T-cell (primary cell): Measurements from ENCODE around the gene MTURN. TPM values are rescaled to one million over a fixed set of nuclear protein-coding genes. Genes with fewer than 3 reads are reported as not detected.
A peak's percentile ranks its signal among the peaks of the same experiment; 100 is the strongest.

Experiments used
- ATAC-seq, 4 experiments: fragments of 200-7000 bp in 3 of 4; fragments of 150-1000 bp in 1 of 4; cut with Tn5 transposase; replicated peaks in 1 of 4; 1 replicate in 3 of 4; 2 replicates in 1 of 4; pipeline ENCODE4 v1.10.0; 2021; ENCODE audit warnings: moderate library complexity in 3 of 4, mild to moderate bottlenecking in 2 of 4, moderate number of reproducible peaks in 1 of 4
- CTCF ChIA-PET, 2 donors: fragments of 300-600 bp; sonication (Branson Sonifier 250); formaldehyde crosslinking; loops; one replicate each; lab custom pipeline; 2022; ENCODE audit warnings: antibody characterized with exemption in 2 of 2; lab: Charles Lee
- POLR2A ChIA-PET, 2 donors: fragments of 300-600 bp; sonication (Branson Sonifier 250); formaldehyde crosslinking; loops; one replicate each; lab custom pipeline; 2022; ENCODE audit warnings: antibody characterized with exemption in 2 of 2; lab: Charles Lee
- DNase-seq, 35 experiments: peaks; one replicate each; pipeline versions ENCODE4 v3.0.0 to v3.0.0-alpha.2; 2013 to 2023
- H3K27ac ChIP-seq: one replicate; pipeline ENCODE4 v1.5.1; 2013; ENCODE audit warnings: low read length
- H3K27me3 ChIP-seq, 2 experiments: replicated peaks in 1 of 2; 1 replicate in 1 of 2; 2 replicates in 1 of 2; pipeline versions ENCODE4 v1.6.1 to v1.7.0; 2013; ENCODE audit warnings: low read length in 1 of 2, mixed read lengths in 1 of 2; ENCODE audit not compliant: control insufficient read depth in 2 of 2, insufficient read depth in 2 of 2; ENCODE audit errors: extremely low read depth in 1 of 2
- H3K36me3 ChIP-seq, 2 donors: 1 replicate in 1 of 2; 2 replicates in 1 of 2; pipeline versions ENCODE4 v1.6.1 to v1.7.0; 2013; ENCODE audit warnings: low read length in 1 of 2; ENCODE audit not compliant: control insufficient read depth in 2 of 2, insufficient read depth in 1 of 2; ENCODE audit errors: extremely low read depth in 1 of 2
- H3K4me1 ChIP-seq, 2 experiments: 1 replicate in 1 of 2; 2 replicates in 1 of 2; pipeline versions ENCODE4 v1.6.1 to v1.7.0; 2013; ENCODE audit warnings: low read length in 2 of 2, mixed read lengths in 1 of 2; ENCODE audit not compliant: insufficient read depth in 2 of 2, control insufficient read depth in 1 of 2; ENCODE audit errors: extremely low read depth in 1 of 2
- H3K4me3 ChIP-seq, 2 donors: 1 replicate in 1 of 2; 2 replicates in 1 of 2; pipeline versions ENCODE4 v1.5.1 to v1.7.0; 2013; ENCODE audit warnings: mild to moderate bottlenecking in 2 of 2, low read length in 1 of 2, moderate library complexity in 1 of 2; ENCODE audit not compliant: control insufficient read depth in 1 of 2; ENCODE audit errors: extremely low read depth in 1 of 2
- H3K9me3 ChIP-seq: 2 replicates; pipeline ENCODE4 v1.7.0; 2013
- H3K27ac Mint-ChIP-seq, 2 donors: one replicate each; pipeline ENCODE4 v1.8.0; 2020 to 2021; ENCODE audit warnings: mild to moderate bottlenecking in 2 of 2, mixed read lengths in 2 of 2
- H3K27me3 Mint-ChIP-seq, 2 donors: one replicate each; pipeline ENCODE4 v1.8.0; 2021 to 2022; ENCODE audit warnings: mixed read lengths in 2 of 2
- H3K36me3 Mint-ChIP-seq: one replicate; pipeline ENCODE4 v1.8.0; 2021; ENCODE audit warnings: mixed read lengths
- H3K4me1 Mint-ChIP-seq, 3 donors: one replicate each; pipeline ENCODE4 v1.8.0; 2020 to 2022; ENCODE audit warnings: mixed read lengths in 3 of 3, mild to moderate bottlenecking in 1 of 3
- H3K4me3 Mint-ChIP-seq, 3 donors: one replicate each; pipeline ENCODE4 v1.8.0; 2020 to 2022; ENCODE audit warnings: mild to moderate bottlenecking in 3 of 3, mixed read lengths in 3 of 3, moderate library complexity in 3 of 3
- H3K9me3 Mint-ChIP-seq, 3 donors: one replicate each; pipeline ENCODE4 v1.8.0; 2020 to 2022; ENCODE audit warnings: mixed read lengths in 3 of 3
- WGBS: methylation state at CpG from one replicate; pipeline ENCODE4 v1.1.5; 2013; ENCODE audit warnings: missing lambda C conversion rate; ENCODE audit not compliant: insufficient coverage; 5-methylcytosine and 5-hydroxymethylcytosine counted together
- total RNA-seq, 35 experiments: library from RNA in 6 of 35; stranded (reverse) in 6 of 35; fragments of 120-200 nt in 1 of 35; gene quantifications; one replicate each; pipeline versions ENCODE4 v1.2.1 to v1.2.4 and lab custom pipeline; 2013 to 2026

The MTURN gene
- total RNA-seq, 5 donors from 2014 or later (not counting 1 experiment from before 2014, with no cell fraction given) = 17.3 to 26.3 (median 22.8) TPM

DNA sequence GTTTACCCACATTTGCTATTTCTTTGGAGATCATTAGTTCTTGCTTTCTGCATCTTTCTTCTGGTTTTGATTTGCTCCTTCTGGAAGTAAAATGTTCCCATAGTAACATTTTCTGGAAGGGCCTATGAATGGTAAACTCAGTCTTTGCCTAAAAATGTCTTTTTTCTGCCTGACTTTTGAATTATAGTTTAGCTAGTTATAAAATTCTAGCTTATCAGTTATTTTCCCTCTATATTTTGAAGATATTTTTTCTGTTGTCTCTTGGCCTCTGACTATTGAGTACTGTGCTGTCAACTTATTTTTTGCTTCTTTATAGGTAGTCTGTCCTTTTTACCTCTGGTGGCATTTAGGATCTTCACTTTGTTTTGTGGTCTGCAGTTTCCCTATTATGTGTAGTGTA is 21.6 kb upstream of the MTURN start:
- Histone ChIP-seq H3K4me1 (no peaks in the 10 kb centered on the region), H3K9me3 (peaks cover under 1% of the 10 kb centered on the region), H3K36me3 (no peaks in the 10 kb centered on the region), H3K27me3 (no peaks in the 10 kb centered on the region), H3K27ac (no peak overlapping the region), H3K4me3 (no peak overlapping the region)
- Mint-ChIP-seq H3K4me1 (peaks cover 7 to 10% (median 7%) of the 10 kb centered on the region in 3 donors), H3K36me3 (peaks cover 19% of the 10 kb centered on the region), H3K9me3 (peaks cover 9 to 16% (median 12%) of the 10 kb centered on the region in 3 donors), H3K4me3 (no peak overlapping the region), H3K27me3 (no peaks in the 10 kb centered on the region), H3K27ac (no peak overlapping the region)
- DNase-seq (no peak), ATAC-seq (no peak)
- CTCF ChIA-PET = no interaction called here
- POLR2A ChIA-PET = interaction anchor here in 1 of 2 donors (0.7 kb wide), 1 partner anchor 267 kb away, joined by 7 read pairs; no protein-coding TSS in a partner anchor

DNA sequence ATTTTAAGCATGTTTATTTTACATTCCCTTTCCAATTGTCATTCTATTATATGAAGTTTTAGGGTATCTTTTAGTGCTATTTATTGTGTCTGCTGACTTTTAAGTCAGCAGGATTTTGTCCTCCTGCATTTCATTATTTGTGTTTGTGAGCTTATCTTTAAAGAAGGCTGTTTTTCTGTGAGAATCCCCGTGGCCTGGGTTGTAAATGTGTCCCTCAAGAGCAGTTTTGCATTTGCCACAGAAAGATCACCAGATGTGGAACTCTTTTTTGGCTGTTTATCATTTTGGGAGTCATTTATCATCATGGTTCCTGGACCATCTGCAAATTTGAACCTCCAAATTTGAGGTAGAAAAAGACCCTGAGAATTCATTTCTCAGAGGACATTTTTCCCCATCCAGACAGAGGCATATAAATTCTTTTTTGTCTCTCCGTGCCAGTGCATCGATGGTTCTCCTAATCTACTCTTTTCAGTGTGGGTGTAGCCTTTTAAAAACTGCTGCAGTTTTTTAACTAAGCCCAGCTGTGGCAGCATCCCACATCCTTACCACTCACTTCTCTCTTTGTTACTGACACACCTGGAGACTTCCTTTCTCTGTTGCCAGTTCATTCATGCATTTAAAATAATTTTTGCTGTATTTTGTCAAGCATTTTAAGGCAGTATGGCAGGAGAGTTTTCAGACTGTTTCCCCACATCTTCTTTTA is 20.1 kb upstream of the MTURN start:
- no peak overlapping the region for H3K27ac ChIP-seq
- H3K4me3 Mint-ChIP-seq = no peak overlapping the region
- H3K27ac Mint-ChIP-seq = peak overlapping the region in 1 of 2 donors; percentile 68

DNA sequence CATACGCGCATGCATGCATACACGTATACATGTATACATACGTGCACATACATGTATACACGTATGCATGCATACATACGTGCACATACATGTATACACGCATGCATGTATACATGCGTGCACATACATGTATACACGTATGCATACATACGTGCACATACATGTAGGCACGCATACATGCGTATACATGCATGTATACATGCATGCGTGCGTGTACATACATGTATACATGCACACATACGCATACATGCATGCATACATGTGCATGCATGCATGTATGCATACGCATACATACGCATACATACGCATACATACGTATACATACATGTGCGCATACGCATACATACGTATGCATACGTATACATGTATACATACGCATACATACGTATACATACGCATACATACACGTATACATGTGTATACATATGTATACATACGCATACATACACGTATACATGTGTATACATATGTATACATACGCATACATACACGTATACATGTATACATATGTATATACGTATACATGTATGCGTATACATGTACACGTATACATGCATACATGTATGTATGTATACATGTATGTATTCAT is 19.0 kb upstream of the MTURN start:
- Histone ChIP-seq H3K27ac (no peak overlapping the region), H3K4me3 (no peak overlapping the region), H3K36me3 (no peaks in the 10 kb centered on the region), H3K9me3 (no peaks in the 10 kb centered on the region), H3K27me3 (no peaks in the 10 kb centered on the region), H3K4me1 (no peaks in the 10 kb centered on the region)
- Mint-ChIP-seq H3K4me1 (peaks cover 7 to 10% (median 7%) of the 10 kb centered on the region in 3 donors), H3K27ac (no peak overlapping the region), H3K27me3 (no peaks in the 10 kb centered on the region), H3K36me3 (peaks cover 14% of the 10 kb centered on the region), H3K9me3 (peaks cover 8 to 16% (median 9%) of the 10 kb centered on the region in 3 donors), H3K4me3 (no peak overlapping the region)
- ATAC-seq = no peak
- WGBS = 94% methylated on average over 24 of the region's 34 CpGs
- DNase-seq = no peak
- POLR2A ChIA-PET = no interaction called here
- CTCF ChIA-PET = interaction anchor here in 1 of 2 donors (1.1 kb wide), 1 partner anchor 41 kb away, joined by 3 read pairs; no protein-coding TSS in a partner anchor

More for the DNA sequence above, 20.1 kb upstream of the MTURN start:
- WGBS = no CpG with 5 or more reads among the region's 3 CpGs
- Mint-ChIP-seq H3K27me3 (no peaks in the 10 kb centered on the region), H3K36me3 (peaks cover 18% of the 10 kb centered on the region), H3K4me1 (peaks cover 7 to 10% (median 7%) of the 10 kb centered on the region in 3 donors), H3K9me3 (peaks cover 8 to 16% (median 9%) of the 10 kb centered on the region in 3 donors)
- ChIA-PET POLR2A (interaction anchor here in 1 of 2 donors (0.7 kb wide), 1 partner anchor 308 kb away, joined by 3 read pairs; no protein-coding TSS in a partner anchor), CTCF (no interaction called here)
- H3K36me3 ChIP-seq = no peaks in the 10 kb centered on the region
- H3K9me3 ChIP-seq = no peaks in the 10 kb centered on the region
- no peak for ATAC-seq
- H3K27me3 ChIP-seq = no peaks in the 10 kb centered on the region
- H3K4me1 ChIP-seq = no peaks in the 10 kb centered on the region
- no peak overlapping the region for H3K4me3 ChIP-seq
- DNase-seq = no peak

DNA sequence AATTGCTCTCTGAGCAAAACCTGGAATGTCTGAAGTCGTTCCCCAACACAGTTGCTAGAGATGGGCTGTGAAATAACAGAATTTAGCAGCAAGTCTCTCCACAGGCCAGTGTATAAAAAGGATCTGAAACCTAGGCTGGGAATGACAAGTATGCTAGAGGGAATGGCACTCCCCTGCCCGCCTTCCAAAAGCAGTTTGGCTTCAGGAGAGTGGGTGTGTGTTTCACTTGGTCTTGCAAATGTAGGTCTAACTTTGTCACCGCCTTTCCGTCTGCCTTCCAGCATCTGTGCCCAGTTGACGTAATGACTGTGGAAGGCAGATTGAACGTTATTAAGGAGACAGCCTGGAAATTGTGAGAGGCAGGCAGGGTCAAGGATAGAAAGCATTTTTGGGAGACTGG is 18.0 kb upstream of the MTURN start:
- Mint-ChIP-seq H3K9me3 (peaks cover 8 to 16% (median 9%) of the 10 kb centered on the region in 3 donors), H3K36me3 (peaks cover 14% of the 10 kb centered on the region), H3K27me3 (no peaks in the 10 kb centered on the region), H3K4me3 (no peak overlapping the region), H3K4me1 (peaks cover 7 to 10% (median 7%) of the 10 kb centered on the region in 3 donors), H3K27ac (no peak overlapping the region)
- DNase-seq (no peak), ATAC-seq (no peak)
- Histone ChIP-seq H3K36me3 (no peaks in the 10 kb centered on the region), H3K9me3 (no peaks in the 10 kb centered on the region), H3K27ac (no peak overlapping the region), H3K4me3 (no peak overlapping the region), H3K4me1 (no peaks in the 10 kb centered on the region), H3K27me3 (no peaks in the 10 kb centered on the region)
- 96% methylated on average over 6 of the region's 6 CpGs for WGBS
- POLR2A ChIA-PET = no interaction called here
- CTCF ChIA-PET = interaction anchor here in 1 of 2 donors (1.1 kb wide), 1 partner anchor 42 kb away, joined by 3 read pairs; no protein-coding TSS in a partner anchor

DNA sequence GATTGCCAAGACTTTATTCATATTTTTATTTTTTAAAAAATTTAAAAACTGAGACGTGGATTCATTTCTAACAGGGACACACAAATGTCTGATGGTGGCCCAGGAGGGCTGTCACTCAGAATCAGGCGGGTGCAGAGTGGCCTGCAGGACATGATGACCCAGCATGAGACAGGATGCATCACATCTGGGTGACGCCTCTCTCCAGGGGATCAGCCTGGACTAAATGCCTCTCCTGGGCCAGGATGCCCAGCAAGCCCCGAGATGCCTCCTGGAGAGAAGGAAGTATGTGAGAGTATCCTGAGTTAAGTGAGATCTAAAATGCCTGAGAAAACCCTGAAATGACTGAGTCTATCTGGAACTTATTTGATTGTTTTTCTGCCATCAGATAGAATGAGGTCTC is 16.9 kb upstream of the MTURN start:
- H3K36me3 Mint-ChIP-seq = peaks cover 10% of the 10 kb centered on the region
- POLR2A ChIA-PET = no interaction called here
- no peak overlapping the region for H3K4me3 Mint-ChIP-seq
- peaks cover 6 to 9% (median 8%) of the 10 kb centered on the region in 3 donors for H3K9me3 Mint-ChIP-seq
- CTCF ChIA-PET = no interaction called here
- Histone ChIP-seq H3K27ac (no peak overlapping the region), H3K4me3 (no peak overlapping the region), H3K9me3 (no peaks in the 10 kb centered on the region), H3K4me1 (no peaks in the 10 kb centered on the region), H3K36me3 (no peaks in the 10 kb centered on the region), H3K27me3 (no peaks in the 10 kb centered on the region)
- ATAC-seq = no peak
- H3K27ac Mint-ChIP-seq = no peak overlapping the region
- DNase-seq = no peak
- 91% methylated on average over 4 of the region's 4 CpGs for WGBS
- no peaks in the 10 kb centered on the region for H3K27me3 Mint-ChIP-seq
- H3K4me1 Mint-ChIP-seq = peaks cover 7 to 10% (median 7%) of the 10 kb centered on the region in 3 donors

DNA sequence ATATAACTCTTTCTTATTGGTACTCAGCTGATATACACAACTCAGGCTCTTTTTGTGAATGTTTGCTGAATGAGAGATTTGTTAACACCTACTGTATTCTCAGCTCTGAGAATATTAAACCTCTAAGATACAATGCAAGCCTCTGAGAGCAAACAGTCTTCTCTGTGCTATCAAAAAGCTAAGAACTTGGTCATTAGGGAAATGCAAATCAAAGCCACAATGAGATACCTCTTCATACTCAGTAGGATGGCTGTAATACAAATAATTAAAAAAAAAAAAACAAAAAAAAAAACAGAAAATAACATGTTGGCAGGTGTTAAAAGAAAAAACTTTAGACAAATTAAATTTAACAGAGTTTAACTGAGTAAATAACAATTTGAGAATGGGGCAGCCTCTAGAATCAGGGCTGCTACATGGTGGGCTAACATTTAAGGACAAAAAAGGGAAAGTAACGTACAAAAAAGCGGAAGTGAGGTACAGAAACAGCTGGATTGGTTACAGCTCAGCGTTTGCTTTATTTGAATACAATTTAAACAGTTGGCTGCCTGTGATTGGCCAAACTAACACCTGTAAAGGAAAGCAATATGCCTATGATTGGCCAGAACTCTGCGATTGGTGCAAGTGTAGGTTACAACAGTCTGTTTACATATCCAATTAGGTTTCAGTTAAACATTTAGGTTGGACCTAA is 14.8 kb upstream of the MTURN start:
- Histone ChIP-seq H3K27ac (no peak overlapping the region), H3K4me3 (no peak overlapping the region), H3K9me3 (no peaks in the 10 kb centered on the region), H3K27me3 (no peaks in the 10 kb centered on the region), H3K4me1 (no peaks in the 10 kb centered on the region), H3K36me3 (no peaks in the 10 kb centered on the region)
- H3K27ac Mint-ChIP-seq = no peak overlapping the region
- H3K4me1 Mint-ChIP-seq = peaks cover under 1 to 1% (median under 1%) of the 10 kb centered on the region in 3 donors
- 78% methylated on average over 3 of the region's 4 CpGs for WGBS
- DNase-seq (no peak), ATAC-seq (no peak)
- H3K36me3 Mint-ChIP-seq = peaks cover 2% of the 10 kb centered on the region
- ChIA-PET POLR2A (no interaction called here), CTCF (interaction anchor here in 1 of 2 donors (0.6 kb wide), 2 partner anchors 68 to 70 kb away, joined by 3 read pairs; no protein-coding TSS in a partner anchor)
- no peaks in the 10 kb centered on the region for H3K9me3 Mint-ChIP-seq
- no peaks in the 10 kb centered on the region for H3K27me3 Mint-ChIP-seq
- H3K4me3 Mint-ChIP-seq = no peak overlapping the region
